ENCODE results near the gene POLR2J3. TPM values are rescaled to one million over a fixed set of nuclear protein-coding genes. Genes with fewer than 3 reads are reported as not detected.
A peak's percentile ranks its signal among the peaks of the same experiment; 100 is the strongest.
"Not testable (repeated sequence)": the region's sequence is repeated elsewhere in the genome, so short reads cannot be mapped to it uniquely, and the experiment has no call there.

The POLR2J3 gene
- total and polyA plus RNA-seq, 2 of the 8 experiments (the other 6 are each of a cell fraction or from before 2014, with no cell fraction given): 18.7 to 24.6 TPM

DNA sequence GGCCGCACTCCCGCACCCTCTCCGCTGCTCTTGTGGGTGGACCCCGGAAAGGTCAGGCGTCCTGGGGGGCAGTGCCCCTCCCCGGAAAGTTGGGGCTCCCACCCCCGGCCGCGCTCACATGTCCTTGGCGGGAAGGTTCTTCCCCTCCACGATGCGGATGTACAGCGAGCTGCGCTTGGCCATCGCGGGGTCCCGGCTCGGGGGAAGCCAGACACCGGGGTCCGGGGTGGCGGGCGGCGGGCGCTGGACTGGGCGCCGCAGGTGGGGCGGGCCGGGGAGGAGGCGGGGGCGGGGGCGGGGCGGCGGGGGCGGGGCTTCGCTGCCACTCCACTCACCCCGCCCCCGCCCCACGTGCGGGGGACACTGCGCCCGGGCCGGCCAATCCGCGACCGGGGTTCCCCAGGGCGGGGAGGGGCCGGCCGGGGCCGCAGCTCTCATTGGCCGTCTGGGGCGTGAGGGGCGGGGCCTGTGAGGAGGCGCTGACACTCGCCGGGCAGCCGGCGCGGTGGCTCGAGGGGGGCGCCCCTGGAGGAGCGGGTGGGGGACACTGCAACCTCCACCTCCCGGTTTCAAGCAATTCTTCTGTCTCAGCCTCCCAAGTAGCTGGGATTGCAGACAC lies 44.2 kb upstream of the POLR2J3 start, which contains the start of gene RASA4:
Gene RASA4, minus strand, starts transcription at position 250 of the 619 bp plus-strand sequence. Its CDS starts 67 bp downstream, at position 183.
- H2BK12ac ChIP-seq (ENCODE audit: low read depth, low read length); H3K36me3 ChIP-seq (ENCODE audit: control insufficient read depth in 2 of 4, insufficient read depth in 4 of 4, low read length in 3 of 4); H3K9ac ChIP-seq (replicated peaks in 1 of 4; ENCODE audit: extremely low read depth in 1 of 4, low read depth in 3 of 4, low read length in 3 of 4); H3K14ac ChIP-seq (ENCODE audit: insufficient read length); H2BK120ac ChIP-seq (replicated peaks; ENCODE audit: low read depth, low read length); H2BK20ac ChIP-seq (ENCODE audit: low read length); FAIRE-seq; H2BK5ac ChIP-seq (ENCODE audit: low read depth, low read length); H3K56ac ChIP-seq (replicated peaks; ENCODE audit: insufficient read length, low read depth, low read length); CTCF ChIA-PET (ENCODE audit: partially characterized antibody); H3K27me3 ChIP-seq (replicated peaks in 1 of 4; ENCODE audit: control insufficient read depth in 3 of 4, extremely low read depth in 1 of 4, insufficient read depth in 3 of 4, low read length in 3 of 4); H3K23ac ChIP-seq (ENCODE audit: insufficient read length); H4K8ac ChIP-seq (ENCODE audit: extremely low read depth, insufficient read depth, low read length); H3K18ac ChIP-seq (ENCODE audit: extremely low read depth, low read length); H4K20me1 ChIP-seq (replicated peaks in 1 of 2; ENCODE audit: control insufficient read depth in 1 of 2, insufficient read depth in 2 of 2, low read length in 2 of 2); POLR2A ChIA-PET (ENCODE audit: partially characterized antibody); H3K9me3 ChIP-seq (ENCODE audit: insufficient read depth in 2 of 2, low read depth in 1 of 2, low read length in 1 of 2); H3K27ac ChIP-seq (ENCODE audit: low read depth, low read length); H3K4me1 ChIP-seq (replicated peaks in 1 of 4; ENCODE audit: control insufficient read depth in 3 of 4, insufficient read depth in 4 of 4, low read length in 3 of 4); H3K4ac ChIP-seq (replicated peaks; ENCODE audit: insufficient read length, low read depth, low read length); H3K79me2 ChIP-seq (ENCODE audit: control insufficient read depth in 1 of 2, insufficient read depth in 2 of 2, low read length in 2 of 2); H2AK5ac ChIP-seq (ENCODE audit: low read depth, low read length); H2BK15ac ChIP-seq (ENCODE audit: low read length); H3K23me2 ChIP-seq (ENCODE audit: low read depth, low read length); H4K91ac ChIP-seq (replicated peaks; ENCODE audit: insufficient read length, low read length); H2AFZ ChIP-seq (ENCODE audit: low read length); H3K79me1 ChIP-seq (ENCODE audit: low read depth, low read length); H4K5ac ChIP-seq (ENCODE audit: insufficient read length, low read depth, low read length): not testable (repeated sequence)
- 2% methylated on average over 15 of the region's 62 CpGs; no CpG with 5 or more reads in 1 of the 2 experiments for WGBS, 2 experiments (ENCODE audit: extremely low coverage in 1 of 2, insufficient coverage in 1 of 2, insufficient read length in 1 of 2, insufficient replicate concordance in 2 of 2, low coverage in 1 of 2, low lambda C conversion rate in 2 of 2, missing lambda C conversion rate in 1 of 2)
- H3K4me3 ChIP-seq (ENCODE audit: extremely low read depth in 1 of 4, insufficient read depth in 2 of 4, low read depth in 3 of 4, low read length in 4 of 4): peak within 1 kb of the TSS in 2 of 4 experiments; percentile 45 to 54; a peak in 5 of 8 replicates
- peak within 1 kb of the TSS; percentile 53 to 57; a peak in 3 of 4 replicates for H3K4me2 ChIP-seq (ENCODE audit: insufficient read depth in 1 of 2, low read depth in 2 of 2, low read length in 2 of 2)
- peak in 1 of 2 experiments; percentile 86 for DNase-seq (ENCODE audit: low read depth in 1 of 2, low spot score in 2 of 2)

DNA sequence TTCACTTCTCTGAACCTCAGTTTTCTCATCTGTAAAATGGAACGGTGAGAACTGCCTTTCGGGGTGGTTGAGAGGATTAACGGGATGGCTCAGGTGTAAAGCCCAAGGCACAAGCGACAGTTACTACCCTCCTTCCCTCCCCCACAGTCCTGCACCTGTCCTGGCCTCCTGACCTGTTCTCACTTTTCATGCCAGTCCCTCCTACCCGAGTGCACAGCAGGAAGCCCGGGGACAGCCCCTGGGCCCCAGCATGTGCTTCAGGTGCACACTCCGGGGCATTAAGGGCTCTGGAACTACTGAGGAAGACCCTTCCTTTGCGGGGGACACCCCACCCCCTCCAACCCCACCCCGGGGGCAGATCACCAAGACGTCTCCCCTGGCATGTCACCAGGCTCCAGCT lies 43.5 kb upstream of the POLR2J3 start:
- not testable (repeated sequence) for H3K23ac ChIP-seq (ENCODE audit: insufficient read length)

More for the DNA sequence above, 43.5 kb upstream of the POLR2J3 start:
- H3K79me1 ChIP-seq (ENCODE audit: low read depth, low read length); H2BK120ac ChIP-seq (replicated peaks; ENCODE audit: low read depth, low read length); H4K5ac ChIP-seq (ENCODE audit: insufficient read length, low read depth, low read length); H3K9me3 ChIP-seq (ENCODE audit: insufficient read depth in 2 of 2, low read depth in 1 of 2, low read length in 1 of 2); H3K79me2 ChIP-seq (ENCODE audit: control insufficient read depth in 1 of 2, insufficient read depth in 2 of 2, low read length in 2 of 2); CTCF ChIA-PET (ENCODE audit: partially characterized antibody); H3K23me2 ChIP-seq (ENCODE audit: low read depth, low read length); H3K18ac ChIP-seq (ENCODE audit: extremely low read depth, low read length); H3K14ac ChIP-seq (ENCODE audit: insufficient read length); H3K9ac ChIP-seq (replicated peaks in 1 of 4; ENCODE audit: extremely low read depth in 1 of 4, low read depth in 3 of 4, low read length in 3 of 4); H3K36me3 ChIP-seq (ENCODE audit: control insufficient read depth in 2 of 4, insufficient read depth in 4 of 4, low read length in 3 of 4); H3K4me3 ChIP-seq (ENCODE audit: extremely low read depth in 1 of 4, insufficient read depth in 2 of 4, low read depth in 3 of 4, low read length in 4 of 4); H2BK12ac ChIP-seq (ENCODE audit: low read depth, low read length); H2BK5ac ChIP-seq (ENCODE audit: low read depth, low read length); H3K27me3 ChIP-seq (replicated peaks in 1 of 4; ENCODE audit: control insufficient read depth in 3 of 4, extremely low read depth in 1 of 4, insufficient read depth in 3 of 4, low read length in 3 of 4); FAIRE-seq; H3K4ac ChIP-seq (replicated peaks; ENCODE audit: insufficient read length, low read depth, low read length); H3K4me1 ChIP-seq (replicated peaks in 1 of 4; ENCODE audit: control insufficient read depth in 3 of 4, insufficient read depth in 4 of 4, low read length in 3 of 4); H3K56ac ChIP-seq (replicated peaks; ENCODE audit: insufficient read length, low read depth, low read length); H2AK5ac ChIP-seq (ENCODE audit: low read depth, low read length); DNase-seq (ENCODE audit: low read depth in 1 of 2, low spot score in 2 of 2); H2AFZ ChIP-seq (ENCODE audit: low read length); H4K8ac ChIP-seq (ENCODE audit: extremely low read depth, insufficient read depth, low read length); H2BK20ac ChIP-seq (ENCODE audit: low read length); H4K20me1 ChIP-seq (replicated peaks in 1 of 2; ENCODE audit: control insufficient read depth in 1 of 2, insufficient read depth in 2 of 2, low read length in 2 of 2); POLR2A ChIA-PET (ENCODE audit: partially characterized antibody); H4K91ac ChIP-seq (replicated peaks; ENCODE audit: insufficient read length, low read length); H2BK15ac ChIP-seq (ENCODE audit: low read length); H3K27ac ChIP-seq (ENCODE audit: low read depth, low read length): not testable (repeated sequence)
- WGBS, 2 experiments (ENCODE audit: extremely low coverage in 1 of 2, insufficient coverage in 1 of 2, insufficient read length in 1 of 2, insufficient replicate concordance in 2 of 2, low coverage in 1 of 2, low lambda C conversion rate in 2 of 2, missing lambda C conversion rate in 1 of 2): no CpG with 5 or more reads among the region's 10 CpGs
- 0 out of 4 replicates have a peak overlapping the region, but pooled peaks of 1 of the 2 experiments have one; percentile 53 for H3K4me2 ChIP-seq (ENCODE audit: insufficient read depth in 1 of 2, low read depth in 2 of 2, low read length in 2 of 2)
